HL-60 (cell line): ENCODE results near the gene ALDH1A2.

Source experiments
- DNase-seq, 2 experiments: peaks; one replicate each; pipeline ENCODE4 v3.0.0-alpha.2; 2010 to 2020; ENCODE audit warnings: low read depth in 1 of 2, low spot score in 1 of 2
- H3K27ac ChIP-seq: fragments of 250-450 bp; sonication (Bioruptor Pico); replicated peaks from 2 replicates; pipeline ENCODE4 v1.5.1; 2020; ENCODE audit warnings: mild to moderate bottlenecking, moderate library complexity
- H3K27me3 ChIP-seq: fragments of 250-450 bp; sonication (Bioruptor Pico); 2 replicates; pipeline ENCODE4 v1.5.1; 2021; ENCODE audit warnings: mild to moderate bottlenecking, moderate library complexity; ENCODE audit not compliant: insufficient read depth, poor library complexity, severe bottlenecking
- H3K4me3 ChIP-seq: replicated peaks from 2 replicates; pipeline ENCODE4 v1.5.1; 2011; ENCODE audit warnings: mild to moderate bottlenecking, control low read depth, low read length; ENCODE audit not compliant: insufficient read depth
- CTCF ChIP-seq: IDR thresholded peaks from one replicate; pipeline ENCODE4 v1.5.1; 2011; ENCODE audit warnings: low read length, control low read depth, inconsistent platforms; ENCODE audit not compliant: insufficient read depth
- GABPA ChIP-seq: IDR thresholded peaks from 2 replicates; pipeline ENCODE4 v1.6.1; 2012; ENCODE audit warnings: low read depth
- POLR2AphosphoS5 ChIP-seq: IDR thresholded peaks from 2 replicates; pipeline ENCODE4 v1.6.1; 2012; ENCODE audit warnings: low read depth
- REST ChIP-seq: IDR thresholded peaks from 2 replicates; pipeline ENCODE4 v1.6.1; 2012; ENCODE audit warnings: low read depth; ENCODE audit not compliant: insufficient replicate concordance
- SPI1 ChIP-seq: IDR thresholded peaks from 2 replicates; pipeline ENCODE4 v1.6.1; 2012; ENCODE audit warnings: low read depth, mild to moderate bottlenecking, borderline replicate concordance

Gene ALDH1A2

GRCh38 chr15:57943171-57943570, 122.3 kb downstream of the ALDH1A2 start:
- no peak overlapping the region for H3K4me3 ChIP-seq
- DNase-seq, result no peak
- TF ChIP-seq POLR2AphosphoS5, result no peak
- no peak for TF ChIP-seq SPI1
- no peak for TF ChIP-seq CTCF
- TF ChIP-seq GABPA, result no peak
- no peak overlapping the region for H3K27ac ChIP-seq
- H3K27me3 ChIP-seq, result peaks cover 8% of the 10 kb centered on the region

- no peak for TF ChIP-seq GABPA
- no peak for TF ChIP-seq SPI1
- TF ChIP-seq REST, result no peak
- no peak for TF ChIP-seq CTCF
- TF ChIP-seq POLR2AphosphoS5, result no peak
- Histone ChIP-seq H3K4me3 (no peak overlapping the region), H3K27ac (no peak overlapping the region), H3K27me3 (peaks cover 8% of the 10 kb centered on the region)
- DNase-seq, result no peak
Measured at GRCh38 chr15:57941816-57942215, 123.7 kb downstream of the ALDH1A2 start.

GRCh38 chr15:57932348-57932747, 133.2 kb downstream of the ALDH1A2 start:
- no peaks in the 10 kb centered on the region for H3K27me3 ChIP-seq
- no peak overlapping the region for H3K4me3 ChIP-seq

More at GRCh38 chr15:57932348-57932747, 133.2 kb downstream of the ALDH1A2 start:
- no peak for TF ChIP-seq REST
- no peak for TF ChIP-seq CTCF
- no peak for TF ChIP-seq SPI1
- TF ChIP-seq POLR2AphosphoS5, result no peak
- no peak for TF ChIP-seq GABPA
- H3K27ac ChIP-seq, result no peak overlapping the region
- no peak for DNase-seq
